GM18526 (cell line): ENCODE results near the gene TEC.

ENCODE experiments used
- POLR2A ChIP-seq: IDR thresholded peaks from 3 replicates; pipeline ENCODE4 v1.6.1; 2011; ENCODE audit not compliant: insufficient read length; ENCODE audit errors: extremely low read depth

Gene TEC

DNA sequence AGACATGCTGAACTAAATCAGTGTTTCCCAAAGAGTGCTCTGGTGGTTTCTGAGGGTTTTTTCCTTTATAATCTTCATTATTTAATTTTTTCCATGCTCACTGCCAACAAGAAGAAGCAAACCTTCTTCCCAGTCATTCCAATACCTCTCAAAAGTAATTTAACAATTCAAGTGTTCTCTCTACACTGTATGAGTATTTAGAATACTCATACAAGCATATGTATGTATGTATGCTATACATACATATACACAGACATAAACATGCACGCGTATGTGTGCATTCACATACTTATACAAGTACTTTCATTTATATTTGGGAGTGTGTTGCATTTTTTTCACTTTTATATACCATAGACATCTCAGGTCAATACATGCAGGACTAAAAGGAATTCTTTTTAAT, 81.2 kb downstream of the TEC start:
- no peak for TF ChIP-seq POLR2A

DNA sequence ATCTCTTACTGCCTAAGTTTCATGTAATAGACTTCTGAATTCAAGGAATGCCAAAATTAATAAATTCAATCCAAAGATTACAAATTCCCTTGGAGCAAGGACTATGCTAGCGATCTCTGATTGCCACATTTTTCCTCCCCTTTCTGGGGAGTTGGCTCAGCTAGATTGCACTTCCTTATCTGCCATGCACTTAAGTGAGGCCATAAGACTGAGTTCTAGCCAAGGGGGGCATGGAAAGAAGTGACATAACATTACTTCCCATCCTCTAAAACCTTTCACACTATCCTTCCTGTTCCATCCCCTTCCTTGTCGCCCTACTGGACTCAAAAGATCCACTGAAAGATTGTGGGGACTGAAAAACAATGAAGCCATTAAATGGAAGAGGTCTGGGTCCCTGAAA, 81.8 kb downstream of the TEC start:
- TF ChIP-seq POLR2A: no peak

DNA sequence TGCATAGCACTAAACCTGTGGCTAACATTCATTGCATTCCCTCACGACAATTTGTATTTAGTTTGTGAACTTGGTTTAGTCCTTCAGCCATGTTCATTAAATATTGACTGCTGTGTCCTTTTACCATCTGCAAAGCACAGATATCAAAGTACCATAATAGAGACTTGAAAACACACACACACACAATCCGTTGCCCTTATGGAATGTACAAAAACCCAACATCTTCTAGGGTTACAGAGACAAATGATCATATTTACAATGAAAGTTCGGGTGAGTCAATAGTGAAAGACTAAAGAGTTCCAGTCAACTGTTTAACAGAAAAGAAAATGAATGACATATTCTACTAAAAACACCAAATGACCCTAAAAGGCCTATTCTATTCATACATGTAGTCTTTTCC, 84.8 kb downstream of the TEC start:
- no peak for TF ChIP-seq POLR2A

DNA sequence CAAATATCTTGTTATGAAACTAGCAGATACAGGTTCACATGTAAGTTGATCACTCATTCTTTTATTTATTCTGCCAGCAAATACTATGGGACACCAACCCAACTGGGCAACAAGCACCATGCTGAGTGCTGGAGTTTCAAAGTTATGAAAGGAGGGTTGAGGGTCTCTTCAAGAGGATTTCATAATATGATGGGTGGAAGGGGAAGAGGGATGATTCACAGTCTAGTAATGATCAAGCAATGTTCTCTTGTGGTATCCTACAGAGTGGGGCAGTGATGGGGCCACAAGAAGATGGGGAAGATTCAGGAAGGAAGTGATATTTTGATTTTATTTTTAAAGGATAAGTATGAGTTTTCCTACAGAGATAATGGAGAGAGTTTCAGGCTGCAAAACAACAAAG, 89.4 kb downstream of the TEC start:
- no peak for TF ChIP-seq POLR2A

DNA sequence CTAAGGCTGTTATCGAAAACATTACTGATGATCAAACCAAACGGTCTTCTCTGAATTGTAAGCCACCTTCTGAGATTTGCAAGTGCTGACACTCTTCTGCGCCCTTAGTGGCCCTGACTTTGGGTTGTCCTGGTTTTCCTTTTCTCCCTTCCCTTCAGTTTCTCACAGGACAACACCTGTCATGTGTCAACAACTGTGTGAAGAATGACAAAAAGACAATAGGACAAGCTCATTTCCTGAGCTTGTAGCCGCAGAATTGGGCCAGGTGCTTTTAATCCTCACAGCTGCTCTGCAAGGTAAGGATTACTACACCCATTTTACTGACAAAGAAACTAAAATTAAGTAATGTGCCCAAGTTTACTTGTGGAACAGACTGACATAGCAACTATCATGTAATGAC, 90.7 kb downstream of the TEC start:
- TF ChIP-seq POLR2A: no peak

DNA sequence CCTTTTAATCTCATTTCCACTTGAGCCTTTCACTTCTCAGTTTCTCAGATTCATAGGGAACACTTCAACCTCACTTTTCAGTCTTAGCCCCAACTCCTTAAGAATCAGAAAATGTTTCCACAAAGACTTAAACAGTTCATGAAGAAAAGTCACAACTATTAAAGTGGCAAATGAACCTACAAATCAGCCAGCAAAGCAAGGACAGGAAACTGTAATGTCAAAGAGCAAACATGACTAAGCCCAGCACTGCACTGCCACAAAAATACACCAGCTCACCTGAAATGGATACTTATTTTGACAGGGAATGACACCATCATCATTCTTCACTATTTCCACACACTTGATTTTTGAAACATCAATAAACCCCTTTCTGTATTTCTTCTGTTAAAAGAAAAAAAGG, 93.8 kb downstream of the TEC start:
- TF ChIP-seq POLR2A: no peak

DNA sequence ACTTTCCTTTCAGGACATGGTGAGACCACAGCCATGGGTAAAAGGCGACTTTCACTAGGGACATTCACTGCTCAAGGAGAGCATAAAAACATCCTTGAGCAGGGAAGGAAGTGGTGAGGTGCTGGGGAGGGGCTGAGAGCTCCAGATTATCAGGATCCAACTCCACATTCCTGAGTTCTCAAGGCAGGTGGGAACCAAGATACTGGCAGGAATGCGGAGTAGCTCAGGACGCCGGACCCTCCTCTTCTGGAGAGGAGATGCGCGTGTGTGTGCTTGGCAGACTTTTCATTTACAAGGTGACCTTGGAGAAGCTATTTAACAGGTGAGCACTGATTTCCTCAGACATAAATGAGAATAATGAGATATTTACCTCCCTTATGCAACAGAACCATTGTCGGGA, 94.3 kb downstream of the TEC start:
- TF ChIP-seq POLR2A: no peak

DNA sequence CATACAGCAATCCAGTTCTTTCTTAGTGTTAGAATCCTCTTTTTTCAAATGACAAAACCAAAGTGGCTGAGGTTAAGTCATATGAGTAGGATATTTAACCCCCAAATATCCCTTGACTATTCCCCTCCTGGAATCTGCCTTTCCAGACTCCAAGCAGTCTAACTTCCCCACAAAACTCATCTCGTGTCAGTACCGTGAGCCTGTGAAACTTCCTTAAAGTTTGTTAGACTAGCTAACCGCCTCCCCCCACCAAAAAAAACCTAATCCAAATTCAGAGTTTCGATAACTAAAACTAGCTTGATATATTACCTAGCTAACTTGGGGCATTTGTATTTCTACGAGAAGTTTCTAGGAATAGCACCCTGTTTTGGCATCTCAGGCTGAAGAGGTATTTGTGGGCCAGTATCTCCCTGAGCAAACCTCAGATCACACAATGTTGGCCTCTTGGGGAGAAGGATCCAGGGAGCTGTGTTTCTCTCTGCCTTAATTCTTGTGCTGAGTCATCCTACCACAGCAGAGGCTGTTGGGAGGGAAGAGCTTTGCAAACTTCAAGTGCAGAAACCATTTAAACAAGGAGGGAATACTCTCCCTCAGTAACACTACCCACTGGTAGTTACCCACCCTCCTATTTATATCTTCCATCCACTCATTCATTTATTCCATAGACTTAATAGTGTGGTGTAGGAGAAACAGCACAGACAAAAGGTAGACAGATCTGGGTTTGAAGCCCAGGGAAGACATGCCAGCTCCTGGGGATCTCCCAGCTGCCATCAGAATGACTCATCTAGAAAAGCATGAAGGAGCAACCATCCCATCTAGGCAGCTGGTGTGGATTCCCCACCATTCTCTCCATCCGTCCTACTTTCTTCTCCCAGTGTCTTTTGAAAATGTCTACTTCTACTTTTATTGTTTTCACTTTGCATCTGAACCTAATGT, 96.3 kb downstream of the TEC start:
- TF ChIP-seq POLR2A: no peak

DNA sequence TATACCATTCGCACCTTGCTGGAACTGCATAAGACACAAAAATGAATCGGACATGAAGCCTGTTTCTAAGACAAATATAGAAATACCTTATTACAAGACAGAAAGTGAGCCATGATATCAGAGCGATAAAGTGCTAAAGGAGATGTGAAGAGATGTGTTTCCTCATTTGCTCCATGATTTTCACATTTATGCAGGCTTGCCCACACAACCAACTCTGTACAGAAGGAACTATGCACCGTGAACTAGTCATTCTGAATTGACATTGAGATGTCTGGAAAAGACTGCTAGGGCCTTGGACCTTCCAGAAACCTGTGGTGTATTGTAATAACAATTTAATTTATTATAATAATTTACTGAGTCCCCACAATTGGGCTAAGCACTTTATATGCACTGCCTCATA, 97.0 kb downstream of the TEC start:
- TF ChIP-seq POLR2A: no peak

DNA sequence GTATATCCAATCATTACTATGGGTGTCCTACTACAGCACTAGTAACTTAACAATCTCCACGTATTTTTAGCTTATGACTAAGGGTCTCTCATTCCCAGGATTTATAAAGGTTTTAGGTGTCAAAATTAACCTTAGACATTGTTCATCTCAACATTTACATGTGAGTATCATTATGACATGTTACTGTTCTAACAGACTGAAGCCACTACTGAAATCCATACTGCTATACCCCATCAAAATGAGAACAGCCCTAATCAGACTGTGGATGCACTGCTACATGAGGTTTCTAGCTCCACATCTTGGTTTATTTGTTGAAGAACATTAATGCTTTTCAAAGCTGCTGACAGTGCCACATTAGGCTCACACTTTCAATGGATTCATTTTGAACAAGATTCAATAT, 100.0 kb downstream of the TEC start:
- no peak for TF ChIP-seq POLR2A

DNA sequence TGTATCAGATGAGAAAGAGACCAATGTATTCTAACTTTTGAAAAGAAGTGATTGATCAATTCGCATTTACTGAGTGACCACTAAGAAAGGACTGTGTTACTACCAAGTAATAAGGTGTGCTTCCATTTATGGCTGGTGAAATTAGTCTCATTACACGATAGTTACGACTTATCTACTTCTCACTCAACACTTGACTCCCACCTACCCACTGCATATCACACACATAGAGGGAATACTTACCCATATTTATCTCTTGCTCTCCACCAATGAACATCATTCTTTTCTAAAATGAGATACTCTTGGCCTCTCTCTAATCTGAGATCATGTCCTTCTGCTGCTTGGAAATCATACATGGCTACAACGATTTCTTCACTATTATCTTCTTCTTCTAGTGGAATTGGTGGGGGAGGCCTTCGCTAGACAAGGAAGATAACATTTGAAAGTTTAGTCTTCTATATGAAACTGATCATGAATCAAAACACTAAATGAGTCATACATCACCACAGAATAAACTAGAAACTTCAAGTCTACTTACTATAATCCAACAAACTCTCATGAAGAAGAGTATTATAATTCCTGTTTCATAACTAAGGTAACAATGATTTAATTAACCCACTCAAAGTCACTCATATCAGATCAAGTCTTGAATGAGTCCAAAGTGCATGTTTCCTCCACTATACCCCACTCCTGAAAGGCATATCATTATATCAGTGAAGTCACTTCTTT, 101.9 kb downstream of the TEC start:
- TF ChIP-seq POLR2A: no peak

DNA sequence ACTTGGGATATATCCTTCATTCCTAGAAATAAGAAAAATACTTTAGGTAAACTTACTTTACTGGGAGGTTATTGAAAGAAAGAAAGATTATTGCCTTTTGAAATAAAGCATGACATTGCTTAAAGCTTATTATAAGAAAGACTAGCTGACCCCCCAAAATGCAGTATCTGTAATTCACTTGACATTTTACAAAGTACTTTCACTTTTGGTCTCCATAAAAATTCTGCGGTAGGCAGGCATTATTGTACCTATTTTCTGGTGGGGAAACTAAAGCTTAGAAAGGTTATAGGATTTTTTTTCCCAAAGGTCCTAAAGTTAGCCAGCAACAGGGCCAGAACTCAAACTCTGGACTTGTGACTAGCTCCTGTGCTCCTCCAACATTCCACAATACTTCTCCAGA, 105.9 kb downstream of the TEC start:
- TF ChIP-seq POLR2A: no peak

DNA sequence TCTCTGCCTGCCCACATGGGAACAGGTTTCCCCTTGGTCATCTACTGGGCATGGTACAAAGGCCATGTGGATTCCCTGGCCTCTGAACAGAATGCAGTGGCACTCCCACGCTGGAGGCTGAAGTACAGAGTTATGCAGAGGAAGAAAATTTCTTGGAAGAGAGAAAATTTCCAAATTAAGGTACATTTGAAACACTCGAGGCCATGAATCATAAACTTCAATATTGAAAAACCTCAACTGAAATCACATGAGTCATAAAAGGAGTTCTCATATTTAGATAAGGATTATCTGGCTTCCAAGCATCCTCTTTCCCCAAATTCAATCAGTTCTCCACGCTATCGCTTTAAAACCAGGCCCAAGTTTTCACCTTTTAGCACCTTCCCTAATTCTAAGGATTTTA, 107.5 kb downstream of the TEC start:
- no peak for TF ChIP-seq POLR2A

DNA sequence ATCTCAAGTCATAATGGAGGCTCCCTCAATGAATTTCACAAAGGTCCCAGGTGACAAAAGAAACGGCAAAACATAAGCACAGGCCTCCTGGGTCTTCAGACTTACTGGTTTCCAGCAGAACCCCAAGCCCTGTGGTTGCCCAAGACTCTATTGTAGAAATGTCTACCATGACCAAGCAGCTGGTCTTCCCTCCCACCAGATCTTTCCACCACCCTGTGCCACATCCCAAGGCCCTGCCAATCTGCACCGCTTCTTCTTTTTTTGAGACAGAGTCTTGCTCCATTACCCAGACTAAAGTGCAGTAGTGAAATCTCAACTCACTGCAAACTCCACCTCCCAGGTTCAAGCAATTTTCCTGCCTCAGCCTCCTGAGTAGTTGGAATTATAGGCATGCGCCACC, 112.4 kb downstream of the TEC start:
- no peak for TF ChIP-seq POLR2A

DNA sequence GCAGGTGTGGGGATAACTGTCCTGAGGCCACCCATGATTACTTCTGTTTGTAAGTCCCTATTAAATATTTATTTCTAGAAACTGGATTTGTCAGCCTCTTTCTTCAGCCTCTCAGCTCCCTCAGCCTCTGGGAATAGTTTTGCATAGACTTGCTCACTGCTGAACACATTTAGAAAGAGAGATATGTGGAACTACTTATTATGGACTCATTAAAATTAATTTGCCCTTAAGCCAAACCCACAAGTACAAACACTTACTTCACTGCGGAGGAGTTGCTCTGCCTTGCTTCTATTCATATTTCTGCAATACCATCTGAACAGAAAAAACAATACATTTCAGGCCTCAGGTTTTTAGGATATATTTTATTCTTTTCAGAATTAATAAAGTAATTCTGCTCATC, 113.2 kb downstream of the TEC start:
- no peak for TF ChIP-seq POLR2A

DNA sequence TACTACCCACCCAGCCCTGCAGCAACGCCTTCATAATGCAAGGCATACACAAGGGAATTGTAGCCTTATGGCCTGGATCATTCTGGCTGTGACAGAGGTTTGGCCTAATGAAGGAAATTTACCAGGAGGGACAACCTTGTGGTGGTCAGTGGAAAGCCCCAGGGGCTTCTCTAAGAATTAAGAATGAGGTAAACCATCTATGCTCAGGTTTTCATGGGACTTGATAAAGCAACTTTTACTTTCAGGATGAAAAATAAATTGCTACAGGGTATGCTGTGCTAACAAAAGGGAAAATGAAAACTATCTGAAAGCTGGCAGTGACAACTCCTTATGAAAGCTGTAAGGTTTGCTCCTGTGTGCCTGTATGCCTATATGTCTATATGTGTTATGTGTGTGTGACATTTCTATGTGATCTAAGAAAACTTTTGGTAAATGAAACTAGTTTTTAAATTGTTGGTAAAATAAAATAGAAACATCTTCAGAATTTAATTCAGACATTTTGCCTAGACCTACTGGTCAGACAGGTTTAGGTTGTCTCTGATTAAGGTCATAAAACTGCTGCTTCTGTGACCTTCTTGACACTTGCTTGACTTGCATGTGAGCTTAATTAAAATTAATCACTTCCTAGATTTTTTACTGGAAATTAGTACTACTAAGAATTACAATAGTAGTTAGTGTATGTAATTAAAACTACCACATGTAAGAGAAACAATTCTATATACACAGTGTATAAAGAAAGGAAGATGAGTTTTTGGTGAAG, 115.7 kb downstream of the TEC start:
- no peak for TF ChIP-seq POLR2A
